ENCODE data around the gene LAMTOR3. TPM values are rescaled to one million over a fixed set of nuclear protein-coding genes. Genes with fewer than 3 reads are reported as not detected.

Gene LAMTOR3
- polyA plus RNA-seq (ENCODE audit: insufficient read length): 29.6 TPM

DNA sequence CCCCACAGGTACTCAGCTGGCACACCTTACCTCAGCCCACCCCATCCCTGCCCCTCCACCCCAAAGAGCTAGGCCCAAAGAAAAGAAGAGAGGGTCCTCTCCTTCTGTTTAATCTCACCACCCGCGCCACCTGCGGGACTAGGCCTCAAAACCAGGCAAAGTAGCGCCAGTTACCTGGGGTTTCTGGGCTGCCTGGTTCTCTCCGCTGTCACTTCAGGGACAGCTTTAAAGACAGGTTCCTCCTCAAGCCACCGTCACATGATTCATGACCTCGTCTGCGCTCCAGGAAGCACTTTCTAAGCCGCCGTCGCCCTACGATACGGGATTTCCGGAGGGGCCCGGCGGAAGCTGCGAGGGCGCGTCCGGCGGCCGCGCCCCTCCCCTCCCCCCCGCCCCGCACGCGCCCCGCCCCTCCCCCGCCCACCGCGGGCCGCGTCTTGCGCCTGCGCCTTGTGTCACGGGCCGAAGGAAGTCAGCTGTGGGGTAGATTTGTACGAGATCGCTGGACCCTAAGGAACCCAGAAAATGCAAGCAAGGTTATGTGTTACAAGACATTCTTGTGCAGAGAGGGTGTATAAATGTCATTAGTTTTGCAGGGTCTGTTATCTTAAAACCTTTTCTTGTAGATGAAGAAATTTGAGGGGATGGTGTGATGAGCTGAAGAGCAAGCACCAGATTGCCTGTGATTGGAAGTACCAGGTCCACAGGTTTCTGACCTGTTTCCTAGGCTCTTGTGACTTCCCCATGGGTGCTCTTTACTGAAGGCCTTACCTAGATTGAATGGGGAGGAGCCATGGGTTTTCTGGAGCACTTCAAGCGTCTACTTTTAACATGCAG, at the start of gene LAMTOR3:
LAMTOR3 (minus strand) TSS at position 267 of the 837 bp plus-strand sequence. CDS start 464 bp downstream, outside the sequence.
- peak; percentile 86 for DNase-seq (ENCODE audit: low read depth)

- no peak for DNase-seq (ENCODE audit: low read depth)
These were observed 44.1 kb upstream of the LAMTOR3 start for GRCh38 chr4:99938243-99938753.

DNA sequence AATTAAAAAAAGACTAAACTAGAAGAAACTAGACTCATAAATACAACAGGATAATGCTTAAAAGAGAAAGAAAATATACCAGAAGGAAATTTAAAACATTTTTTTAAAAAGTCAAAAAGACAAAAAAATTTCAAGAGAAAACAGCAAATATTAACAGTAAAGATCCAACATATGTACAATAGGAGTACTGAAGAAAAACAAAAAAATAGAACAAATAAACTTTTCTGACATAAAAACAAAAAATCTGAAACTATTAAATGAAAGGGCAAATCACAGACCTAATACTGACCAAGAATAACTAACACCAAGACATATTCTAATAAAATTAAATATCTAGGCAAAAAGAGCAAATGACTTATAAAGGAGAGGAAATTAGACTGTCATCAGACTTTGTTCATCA, 40.7 kb upstream of the LAMTOR3 start:
- no peak for DNase-seq (ENCODE audit: low read depth)

GRCh38 chr4:99927566-99927965, 33.3 kb upstream of the LAMTOR3 start:
- no peak for DNase-seq (ENCODE audit: low read depth)

GRCh38 chr4:99921174-99921573, 26.9 kb upstream of the LAMTOR3 start:
- no peak for DNase-seq (ENCODE audit: low read depth)

GRCh38 chr4:99918656-99919055, 24.4 kb upstream of the LAMTOR3 start:
- DNase-seq (ENCODE audit: low read depth): no peak

DNA sequence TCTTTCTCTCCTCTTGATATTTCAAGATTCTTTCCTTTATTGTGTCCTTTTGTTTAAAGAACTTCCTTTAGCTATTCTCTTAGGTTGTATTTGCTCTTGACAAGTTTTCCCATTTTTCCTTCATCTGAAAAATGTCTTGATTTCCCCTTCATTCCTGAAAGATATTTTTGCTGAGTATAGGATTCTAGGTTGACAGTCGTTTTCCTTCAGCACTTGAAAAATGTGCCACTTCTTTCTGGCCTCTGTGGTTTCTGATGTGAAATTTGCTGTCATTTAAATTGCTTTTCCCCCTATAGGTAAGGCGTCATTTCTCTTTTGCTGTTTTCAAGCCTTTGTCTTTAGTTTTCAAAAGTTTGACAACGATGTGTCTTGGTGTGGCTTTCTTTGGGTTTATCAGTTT, 23.3 kb upstream of the LAMTOR3 start:
- no peak for DNase-seq (ENCODE audit: low read depth)

- DNase-seq (ENCODE audit: low read depth): no peak
These were observed 21.2 kb upstream of the LAMTOR3 start for GRCh38 chr4:99915449-99915848.

DNA sequence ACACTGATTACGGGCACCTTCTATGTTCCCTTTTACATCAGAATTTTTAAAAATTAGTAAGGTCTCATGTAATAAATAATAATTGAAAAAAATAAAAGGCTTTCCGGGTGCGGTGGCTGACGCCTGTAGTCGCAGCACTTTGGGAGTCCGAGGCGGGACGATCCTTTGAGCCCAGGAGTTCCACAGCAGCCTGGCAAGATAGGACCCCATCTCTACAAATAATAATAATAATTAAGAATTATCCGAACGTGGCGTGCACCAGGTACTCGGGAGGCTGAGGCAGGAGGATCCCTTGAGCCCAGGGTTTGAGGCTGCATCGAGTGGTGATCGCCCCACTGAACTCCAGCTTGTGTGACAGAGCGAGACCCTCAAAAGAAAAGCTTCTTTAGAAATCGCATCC, 771 bp upstream of the LAMTOR3 start:
- DNase-seq (ENCODE audit: low read depth): no peak

GRCh38 chr4:99893839-99894160, 427 bp downstream of the LAMTOR3 start:
- no peak for DNase-seq (ENCODE audit: low read depth)

- DNase-seq (ENCODE audit: low read depth): no peak
These were observed 1.2 kb downstream of the LAMTOR3 start for GRCh38 chr4:99893029-99893428.

- DNase-seq (ENCODE audit: low read depth): no peak
These were observed 2.9 kb downstream of the LAMTOR3 start for GRCh38 chr4:99891351-99891750.

DNA sequence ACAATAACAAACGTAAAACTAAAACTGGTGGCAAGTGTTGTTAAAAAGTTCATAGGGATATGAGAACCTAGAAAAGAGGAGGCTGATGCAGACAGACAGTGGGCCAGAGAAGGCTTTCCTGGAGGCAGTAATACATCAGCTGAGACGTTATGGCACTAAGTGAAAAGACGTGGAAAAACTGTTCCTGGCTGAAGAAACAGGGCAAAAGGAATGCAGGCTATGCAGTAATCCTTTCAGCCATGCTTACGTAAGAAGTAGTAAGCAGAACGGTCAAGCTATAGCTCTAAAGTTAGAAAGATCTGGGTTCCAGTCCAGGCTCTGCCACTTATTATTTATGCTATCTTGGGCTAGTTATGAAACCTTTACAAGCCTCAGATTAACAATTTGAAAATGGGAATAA, 6.4 kb downstream of the LAMTOR3 start:
- DNase-seq (ENCODE audit: low read depth): no peak

DNA sequence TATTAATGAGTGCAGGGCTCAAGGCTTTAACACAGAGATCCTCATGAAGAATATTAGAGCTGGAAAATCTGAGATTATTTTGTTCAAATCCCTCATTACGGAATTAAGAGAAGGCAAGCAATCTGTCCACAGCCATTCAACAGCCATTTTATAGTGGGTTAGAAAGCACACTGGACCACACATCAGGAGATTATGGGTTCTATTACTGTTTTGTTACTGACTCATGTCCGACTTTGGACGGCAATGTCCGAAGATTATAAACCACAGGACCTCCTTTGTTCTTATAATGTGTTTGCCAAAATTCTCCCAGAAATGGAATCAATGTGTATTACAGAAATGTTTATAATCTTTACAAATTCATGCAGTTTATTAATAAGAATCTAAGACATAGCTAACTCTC, 8.1 kb downstream of the LAMTOR3 start:
- no peak for DNase-seq (ENCODE audit: low read depth)

DNA sequence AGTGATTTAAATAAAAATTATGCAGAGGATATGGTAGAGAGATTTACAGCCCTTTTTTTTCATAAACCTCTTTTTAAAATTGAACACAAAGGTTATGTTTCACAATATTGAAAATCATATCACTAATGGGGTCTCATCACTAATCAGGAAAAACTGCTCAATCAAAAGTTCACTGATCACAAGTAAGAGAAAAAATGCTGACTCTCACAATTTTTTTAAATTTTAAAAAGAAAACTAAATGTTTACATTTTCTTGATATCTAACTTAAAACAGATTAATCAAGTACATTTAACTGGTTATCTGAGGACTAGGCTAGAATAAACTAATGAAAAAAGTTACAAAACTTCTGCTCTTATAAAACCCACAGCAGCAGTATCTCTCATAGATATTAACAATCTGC, 8.5 kb downstream of the LAMTOR3 start:
- DNase-seq (ENCODE audit: low read depth): no peak

DNA sequence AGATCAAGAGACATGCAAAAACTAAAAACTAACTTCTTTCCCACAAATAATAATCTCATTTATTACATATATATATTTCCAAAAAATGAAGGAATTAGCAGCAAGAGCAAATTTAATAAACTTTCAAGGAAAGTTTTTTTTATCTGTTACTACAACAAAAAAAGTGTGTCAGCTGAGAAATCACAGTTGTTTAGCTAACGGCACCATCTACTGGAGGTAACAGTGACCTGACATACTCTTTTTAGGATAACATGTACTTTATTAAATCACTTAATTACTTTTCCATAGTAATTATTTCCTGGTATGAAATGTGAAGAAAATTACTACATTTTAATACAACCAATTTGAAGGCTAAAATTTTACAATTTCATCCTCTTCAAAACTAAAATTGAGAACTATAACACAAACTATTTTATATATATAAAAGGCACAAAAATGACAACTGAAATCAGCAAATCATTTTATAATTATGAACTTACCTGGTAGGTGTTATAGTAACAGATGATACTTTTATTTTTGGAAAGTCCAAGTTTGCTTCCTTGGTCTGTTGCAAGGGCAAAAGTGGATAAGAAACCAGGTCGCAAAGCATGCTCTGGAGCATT, 9.1 kb downstream of the LAMTOR3 start:
- DNase-seq (ENCODE audit: low read depth): peak; percentile 5

DNA sequence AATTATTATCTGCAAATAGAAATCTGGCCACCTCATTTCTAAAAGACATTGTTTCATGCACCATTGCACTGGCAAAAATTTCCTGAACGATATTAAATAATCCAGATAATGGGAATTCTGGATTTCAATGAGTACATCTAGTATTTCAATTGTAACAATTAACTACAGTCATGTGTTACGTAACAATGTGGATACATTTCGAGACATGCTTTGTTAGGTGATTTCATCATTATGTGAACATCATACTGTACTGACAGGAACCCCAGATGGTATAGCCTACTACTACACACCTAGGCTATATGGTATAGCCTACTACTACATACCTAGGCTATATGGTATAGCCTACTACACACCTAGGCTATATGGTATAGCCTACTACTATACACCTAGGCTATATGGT, 14.8 kb downstream of the LAMTOR3 start:
- no peak for DNase-seq (ENCODE audit: low read depth)

GRCh38 chr4:99878604-99879003, 15.6 kb downstream of the LAMTOR3 start:
- no peak for DNase-seq (ENCODE audit: low read depth)

DNA sequence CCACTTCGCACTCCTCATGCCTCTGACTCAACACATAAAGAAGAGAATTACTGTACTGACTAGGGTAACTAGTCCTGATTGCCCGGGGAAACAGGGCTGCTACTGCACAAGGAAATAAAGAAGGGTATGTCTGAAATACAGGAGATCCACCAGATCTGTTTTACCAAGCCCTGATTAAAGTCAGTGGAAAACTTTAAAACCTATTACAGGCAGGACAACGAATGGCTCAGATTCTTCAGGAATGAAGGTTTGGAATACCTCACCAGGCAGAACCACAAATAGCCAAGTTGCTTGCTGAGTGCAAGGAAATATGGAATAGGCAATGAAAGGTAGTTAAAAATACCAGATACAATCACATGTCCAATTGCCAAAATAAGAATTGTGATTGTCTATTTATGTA, 17.3 kb downstream of the LAMTOR3 start:
- DNase-seq (ENCODE audit: low read depth): no peak

GRCh38 chr4:99875071-99875470, 19.2 kb downstream of the LAMTOR3 start:
- no peak for DNase-seq (ENCODE audit: low read depth)

- no peak for DNase-seq (ENCODE audit: low read depth)
These were observed 21.7 kb downstream of the LAMTOR3 start for GRCh38 chr4:99872570-99872969.

DNA sequence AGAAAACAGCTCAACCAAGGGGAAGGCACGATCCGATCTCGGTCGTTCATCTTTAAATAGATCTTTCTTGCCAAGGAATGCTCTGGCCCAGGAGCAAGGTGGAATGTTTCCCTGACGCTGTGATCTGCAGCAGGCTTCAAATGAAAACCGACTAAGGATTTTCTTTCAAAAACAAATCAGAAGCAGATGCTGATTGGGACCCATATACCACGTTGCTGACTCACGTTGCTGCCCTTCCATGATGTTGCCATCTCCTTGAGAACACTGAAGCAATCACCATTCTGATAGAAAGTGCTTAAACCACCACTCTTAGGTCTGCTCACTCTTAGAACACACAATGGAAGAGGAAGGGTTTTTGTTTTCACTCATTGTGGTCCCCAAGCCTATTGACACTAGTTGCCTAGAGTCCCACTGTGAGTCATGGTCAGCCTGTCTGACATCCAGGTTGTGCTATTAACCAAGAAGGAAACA, 26.1 kb downstream of the LAMTOR3 start:
- no peak for DNase-seq (ENCODE audit: low read depth)

DNA sequence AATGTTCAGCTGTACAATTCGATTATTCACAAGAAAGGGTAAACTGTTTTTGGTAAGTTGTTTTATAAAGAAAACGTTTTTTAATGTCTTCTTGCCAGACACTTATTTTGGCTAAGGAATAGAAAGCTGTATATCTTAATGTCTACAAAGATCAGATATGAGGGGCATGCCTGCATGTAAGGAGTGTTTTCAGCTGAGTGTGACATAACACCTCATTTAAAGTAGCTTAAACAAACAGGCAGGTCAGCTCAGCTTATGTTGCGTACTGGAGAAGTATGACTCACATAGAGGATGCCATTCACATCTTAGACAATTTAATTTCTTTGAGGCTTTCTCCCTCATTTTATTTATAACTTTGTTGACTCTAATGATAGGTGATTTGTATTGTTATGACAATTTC, 30.4 kb downstream of the LAMTOR3 start:
- no peak for DNase-seq (ENCODE audit: low read depth)

Measured in forelimb muscle (tissue), 1 donor.